Measurements from ENCODE around the gene PI4KA. TPM values are rescaled to one million over a fixed set of nuclear protein-coding genes. Genes with fewer than 3 reads are reported as not detected.
"Not testable (repeated sequence)": the region's sequence is repeated elsewhere in the genome, so short reads cannot be mapped to it uniquely, and the experiment has no call there.

Gene PI4KA
- polyA plus RNA-seq, result 10 to 100 TPM; 31.5 to 80.0 (median 33.7) TPM

DNA sequence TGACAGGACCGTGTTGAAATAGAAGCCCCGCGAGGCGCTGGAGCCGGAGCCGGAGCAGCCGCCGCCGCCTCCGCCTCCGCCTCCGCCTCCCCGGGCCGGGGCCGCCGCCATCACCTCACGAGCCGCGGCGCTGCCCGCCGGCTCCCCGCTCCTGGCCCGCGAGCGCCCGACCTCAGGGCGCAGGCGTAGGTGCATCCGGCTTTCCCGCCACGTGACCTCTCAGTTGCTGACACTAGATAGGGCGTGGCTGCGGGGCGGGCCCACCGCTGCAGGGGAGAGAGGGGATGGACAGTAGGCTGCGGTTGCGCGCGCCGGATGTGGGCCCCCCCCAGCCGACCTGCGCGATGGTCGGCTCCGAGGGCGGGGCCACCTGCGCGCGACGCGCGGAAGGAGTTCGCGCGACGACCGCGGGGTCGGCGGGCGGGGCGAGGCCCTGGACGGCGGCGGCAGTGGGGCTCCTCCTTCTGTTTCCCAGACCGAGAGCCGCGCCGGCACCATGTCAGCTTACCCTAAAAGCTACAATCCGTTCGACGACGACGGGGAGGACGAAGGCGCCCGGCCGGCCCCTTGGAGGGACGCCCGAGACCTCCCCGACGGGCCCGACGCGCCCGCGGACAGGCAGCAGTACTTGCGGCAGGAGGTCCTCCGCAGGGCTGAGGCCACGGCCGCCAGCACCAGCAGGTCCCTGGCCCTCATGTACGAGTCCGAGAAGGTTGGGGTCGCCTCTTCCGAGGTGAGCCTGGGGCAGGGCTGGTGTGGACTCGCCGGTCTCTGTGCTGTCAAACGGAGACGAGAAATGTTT is at the start of gene PI4KA, which contains the start of gene SNAP29:
Gene PI4KA (minus strand): TSS at position 197 of the 802 bp plus-strand sequence. CDS start 86 bp downstream, at position 111.
Gene SNAP29 (plus strand): TSS at position 393 of the 802 bp plus-strand sequence. CDS start 104 bp downstream, at position 497.
- H3K4me1 Mint-ChIP-seq, result peaks cover 59 to 73% of the 10 kb centered on the region in 2 donors
- peak; percentile 99 for DNase-seq
- H3K9me3 Mint-ChIP-seq, result no peaks in the 10 kb centered on the region
- H3K36me3 Mint-ChIP-seq, result peaks cover 0 to 6% (median 0%) of the 10 kb centered on the region in 3 donors
- H3K27ac Mint-ChIP-seq, result peak within 1 kb of the TSS; percentile 89 to 94 (median 92)
- peak within 1 kb of the TSS; percentile 86 to 92 (median 90) for H3K4me3 Mint-ChIP-seq
- H3K27me3 Mint-ChIP-seq (ENCODE audit: low read depth in 3 of 3), result peaks cover 8 to 18% (median 10%) of the 10 kb centered on the region in 3 donors

GRCh38 chr22:20906387-20906767 is 47.8 kb upstream of the PI4KA start:
- no peak for DNase-seq
- Mint-ChIP-seq H3K27me3 (ENCODE audit: low read depth in 3 of 3) (no peaks in the 10 kb centered on the region), H3K9me3 (no peaks in the 10 kb centered on the region), H3K4me1 (peaks cover 8 to 9% of the 10 kb centered on the region in 2 donors), H3K27ac (peak overlapping the region in 1 of 6 donors; percentile 13), H3K4me3 (no peak overlapping the region), H3K36me3 (no peaks in the 10 kb centered on the region)

GRCh38 chr22:20905415-20906386 is 47.1 kb upstream of the PI4KA start:
- Mint-ChIP-seq H3K9me3 (no peaks in the 10 kb centered on the region), H3K36me3 (no peaks in the 10 kb centered on the region), H3K4me3 (no peak overlapping the region), H3K27me3 (ENCODE audit: low read depth in 3 of 3) (no peaks in the 10 kb centered on the region), H3K27ac (no peak overlapping the region), H3K4me1 (peaks cover 8 to 9% of the 10 kb centered on the region in 2 donors)
- DNase-seq, result no peak

DNA sequence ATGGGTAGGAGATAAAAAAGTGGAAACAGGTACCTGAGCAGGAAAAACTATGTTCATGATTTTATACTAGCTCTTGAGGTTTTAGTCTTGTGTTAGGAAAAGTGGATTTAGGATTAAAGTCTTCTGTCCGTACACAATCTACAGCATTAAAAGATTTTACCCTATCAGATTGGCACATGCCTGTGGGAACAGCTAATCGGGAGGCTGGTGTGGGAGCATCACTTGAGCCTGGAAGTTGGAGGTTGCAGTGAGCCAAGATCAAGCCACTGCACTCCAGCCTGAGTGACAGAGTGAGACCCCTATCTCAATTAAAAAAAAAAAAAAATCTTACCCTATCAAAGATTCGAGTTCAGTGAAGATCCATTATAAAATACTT is 46.4 kb upstream of the PI4KA start:
- DNase-seq, result no peak
- H3K4me3 Mint-ChIP-seq, result no peak overlapping the region
- no peaks in the 10 kb centered on the region for H3K9me3 Mint-ChIP-seq
- no peaks in the 10 kb centered on the region for H3K36me3 Mint-ChIP-seq
- peaks cover 2 to 4% of the 10 kb centered on the region in 2 donors for H3K4me1 Mint-ChIP-seq
- H3K27me3 Mint-ChIP-seq (ENCODE audit: low read depth in 3 of 3), result no peaks in the 10 kb centered on the region
- H3K27ac Mint-ChIP-seq, result no peak overlapping the region

DNA sequence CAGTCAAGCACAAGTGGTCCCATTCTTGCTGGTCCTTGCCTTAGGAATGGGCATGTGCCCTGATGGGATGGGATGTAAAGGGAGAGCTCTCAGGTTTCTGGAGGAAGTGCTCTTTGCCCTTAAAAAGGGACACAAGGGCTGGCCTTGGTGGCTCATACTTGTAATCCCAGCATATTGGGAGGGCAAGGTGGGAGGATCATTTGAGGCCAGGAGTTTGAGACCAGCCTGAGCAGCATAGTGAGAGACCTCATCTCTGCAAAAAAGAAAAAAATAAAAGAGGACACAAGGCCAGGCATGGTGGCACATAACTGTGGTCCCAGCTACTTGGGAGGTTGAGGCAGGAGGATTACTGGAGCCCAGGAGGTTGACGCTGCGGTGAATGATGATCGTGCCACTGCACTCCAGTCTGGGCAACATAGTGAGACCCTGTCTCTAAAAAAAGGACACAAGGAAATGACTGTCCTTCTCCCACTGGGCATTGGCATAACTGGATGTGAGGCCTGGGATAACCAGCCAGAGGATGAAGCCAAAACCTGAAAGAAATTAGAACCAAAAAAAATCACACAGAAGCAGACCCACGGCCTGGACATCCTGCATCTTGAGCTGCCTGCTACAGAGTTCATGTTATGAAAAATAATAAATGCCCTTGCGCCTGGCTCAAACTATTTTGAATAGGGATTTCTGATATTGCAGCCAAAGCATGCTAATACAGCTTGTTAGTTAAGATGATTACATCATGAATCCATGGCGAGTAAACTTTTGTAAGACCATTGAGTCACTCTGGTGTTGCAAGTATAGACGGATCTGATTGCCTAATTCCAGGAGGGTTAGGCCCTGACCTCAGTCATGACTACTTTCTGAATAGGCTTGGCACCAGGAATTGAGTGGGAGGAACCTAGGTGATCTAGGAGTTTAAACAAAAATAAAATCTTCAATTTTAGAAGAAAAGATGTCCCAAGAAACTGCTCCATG is 45.7 kb upstream of the PI4KA start:
- no peak overlapping the region for H3K4me3 Mint-ChIP-seq
- H3K36me3 Mint-ChIP-seq, result no peaks in the 10 kb centered on the region
- H3K4me1 Mint-ChIP-seq, result no peaks in the 10 kb centered on the region
- H3K27me3 Mint-ChIP-seq (ENCODE audit: low read depth in 3 of 3), result no peaks in the 10 kb centered on the region
- DNase-seq, result no peak
- H3K27ac Mint-ChIP-seq, result no peak overlapping the region
- no peaks in the 10 kb centered on the region for H3K9me3 Mint-ChIP-seq

GRCh38 chr22:20903093-20903492 is 44.5 kb upstream of the PI4KA start:
- no peak overlapping the region for H3K27ac Mint-ChIP-seq
- no peak overlapping the region for H3K4me3 Mint-ChIP-seq
- no peaks in the 10 kb centered on the region for H3K27me3 Mint-ChIP-seq (ENCODE audit: low read depth in 3 of 3)
- no peaks in the 10 kb centered on the region for H3K4me1 Mint-ChIP-seq
- no peaks in the 10 kb centered on the region for H3K9me3 Mint-ChIP-seq
- no peaks in the 10 kb centered on the region for H3K36me3 Mint-ChIP-seq
- no peak for DNase-seq

GRCh38 chr22:20901093-20902033 is 42.8 kb upstream of the PI4KA start:
- H3K9me3 Mint-ChIP-seq; H3K4me3 Mint-ChIP-seq; H3K4me1 Mint-ChIP-seq; DNase-seq; H3K36me3 Mint-ChIP-seq; H3K27ac Mint-ChIP-seq; H3K27me3 Mint-ChIP-seq (ENCODE audit: low read depth in 3 of 3): not testable (repeated sequence)

DNA sequence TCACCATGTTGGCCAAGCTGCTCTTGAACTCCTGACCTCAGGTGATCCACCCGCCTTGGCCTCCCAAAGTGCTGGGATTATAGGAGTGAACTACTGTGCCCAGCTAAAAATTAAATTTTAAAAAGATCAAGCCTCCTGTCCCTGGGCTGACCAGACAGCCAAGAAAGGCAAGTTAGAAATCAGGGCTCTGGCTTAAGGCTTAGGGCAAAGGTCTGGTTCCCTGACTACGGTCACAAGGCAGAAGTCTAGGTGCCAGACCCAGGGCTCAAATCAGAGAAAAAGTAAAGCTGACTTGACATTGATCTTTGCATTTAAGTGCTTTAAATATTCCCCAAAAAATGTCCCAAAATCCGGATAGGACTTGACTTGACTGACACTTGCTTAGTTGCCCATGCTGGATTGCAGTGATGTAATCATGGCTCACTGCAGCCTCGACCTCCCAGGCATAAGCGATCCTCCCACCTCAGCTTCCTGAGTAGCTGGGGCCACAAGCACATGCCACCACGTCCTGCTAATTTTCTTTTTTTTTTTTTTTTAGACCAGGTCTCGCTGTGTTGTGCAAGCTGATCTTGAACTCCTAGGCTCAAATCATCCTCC is 41.3 kb upstream of the PI4KA start:
- Mint-ChIP-seq H3K9me3 (no peaks in the 10 kb centered on the region), H3K27ac (no peak overlapping the region), H3K4me1 (no peaks in the 10 kb centered on the region), H3K4me3 (no peak overlapping the region), H3K27me3 (ENCODE audit: low read depth in 3 of 3) (peaks cover 0 to 1% (median 0%) of the 10 kb centered on the region in 3 donors), H3K36me3 (no peaks in the 10 kb centered on the region)
- no peak for DNase-seq

DNA sequence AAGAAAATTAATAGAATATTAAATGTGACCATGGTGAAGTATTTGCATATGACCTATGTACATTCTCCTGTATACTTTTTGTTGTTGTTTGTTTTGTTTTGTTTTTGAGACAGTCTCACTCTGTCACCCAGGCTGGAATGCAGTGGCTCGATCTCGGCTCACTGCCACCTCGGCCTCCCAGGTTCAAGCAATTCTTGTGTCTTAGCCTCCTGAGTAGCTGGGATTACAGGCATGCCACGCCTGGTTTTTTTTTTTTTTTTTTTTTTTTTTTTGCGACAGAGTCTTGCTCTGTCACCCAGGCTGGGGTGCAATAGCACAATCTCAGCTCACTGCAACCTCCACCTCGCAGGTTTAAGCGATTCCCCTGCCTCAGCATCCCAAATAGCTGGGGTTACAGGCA is 39.1 kb upstream of the PI4KA start:
- H3K36me3 Mint-ChIP-seq; H3K4me1 Mint-ChIP-seq; H3K27me3 Mint-ChIP-seq (ENCODE audit: low read depth in 3 of 3); H3K27ac Mint-ChIP-seq; DNase-seq; H3K9me3 Mint-ChIP-seq; H3K4me3 Mint-ChIP-seq: not testable (repeated sequence)

- Mint-ChIP-seq H3K27me3 (ENCODE audit: low read depth in 3 of 3) (peaks cover 0 to 3% (median 0%) of the 10 kb centered on the region in 3 donors), H3K4me3 (no peak overlapping the region), H3K27ac (no peak overlapping the region), H3K9me3 (no peaks in the 10 kb centered on the region), H3K36me3 (peaks cover 12 to 31% (median 21%) of the 10 kb centered on the region in 3 donors), H3K4me1 (peaks cover 0 to under 1% of the 10 kb centered on the region in 2 donors)
- DNase-seq, result no peak
Measured at GRCh38 chr22:20890975-20891374, 32.4 kb upstream of the PI4KA start.

GRCh38 chr22:20889904-20890540 is 31.4 kb upstream of the PI4KA start:
- Mint-ChIP-seq H3K27me3 (ENCODE audit: low read depth in 3 of 3) (peaks cover 0 to 2% (median 0%) of the 10 kb centered on the region in 3 donors), H3K9me3 (no peaks in the 10 kb centered on the region), H3K36me3 (peaks cover 19 to 37% (median 25%) of the 10 kb centered on the region in 3 donors), H3K27ac (peak overlapping the region in 1 of 6 donors; percentile 50), H3K4me1 (peaks cover 8 to 10% of the 10 kb centered on the region in 2 donors), H3K4me3 (no peak overlapping the region)
- no peak for DNase-seq

Data from immature natural killer cell (primary cell).